A549 (cell line): ENCODE measurements around the gene SAYSD1. TPM values are rescaled to one million over a fixed set of nuclear protein-coding genes. Genes with fewer than 3 reads are reported as not detected.

ENCODE experiments used
- ATAC-seq, 2 experiments: fragments of 200-7000 bp in 1 of 2; fragments of >200 bp in 1 of 2; cut with Nextera tagmentation in 1 of 2; cut with Tn5 transposase in 1 of 2; 3 replicates each; pipeline versions ENCODE4 v1.8.0 to v1.9.1; 2018 to 2020; ENCODE audit warnings: mild to moderate bottlenecking in 1 of 2, moderate library complexity in 1 of 2
- CTCF ChIA-PET: fragments of 300-600 bp; sonication (Branson Sonifier 250); formaldehyde crosslinking; extraction: SDS; loops from one replicate; lab custom pipeline; 2021; ENCODE audit warnings: antibody characterized with exemption, inconsistent platforms; lab: Yijun Ruan, JAX
- POLR2A ChIA-PET: fragments of 350-600 bp; formaldehyde crosslinking; extraction: SDS; loops from one replicate; lab custom pipeline; 2021; ENCODE audit warnings: antibody characterized with exemption, inconsistent platforms; lab: Yijun Ruan, JAX
- DNase-seq, 2 experiments: peaks; one replicate each; pipeline versions ENCODE4 v3.0.0 to v3.0.0-alpha.2; 2011 to 2016; ENCODE audit warnings: low read depth in 1 of 2, low spot score in 1 of 2
- FAIRE-seq: peaks from 2 replicates; lab custom pipeline; 2011; peaks lifted over from hg19 to GRCh38; lab: Jason Lieb, UNC
- H3K27ac ChIP-seq, 2 experiments: fragments of >200 bp; sonication (Bioruptor Twin); formaldehyde crosslinking; 3 replicates each; pipeline ENCODE4 v1.5.1; 2016 to 2017
- H3K4me1 ChIP-seq: fragments of >200 bp; sonication (Bioruptor Twin); formaldehyde crosslinking; 3 replicates; pipeline ENCODE4 v1.6.1; 2016
- H3K4me2 ChIP-seq: fragments of >200 bp; sonication (Bioruptor Twin); formaldehyde crosslinking; 3 replicates; pipeline ENCODE4 v1.6.1; 2016
- H3K4me3 ChIP-seq: fragments of >200 bp; sonication (Bioruptor Twin); formaldehyde crosslinking; 3 replicates; pipeline ENCODE4 v1.5.1; 2016
- H3K9me3 ChIP-seq: fragments of >200 bp; sonication (Bioruptor Twin); formaldehyde crosslinking; 3 replicates; pipeline ENCODE4 v1.6.1; 2016
- BHLHE40 ChIP-seq: IDR thresholded peaks from 2 replicates; pipeline ENCODE4 v1.6.1; 2012; ENCODE audit warnings: low read depth, low read length, inconsistent platforms
- CBX2 ChIP-seq: fragments of 200-600 bp; sonication (generic); IDR thresholded peaks from 2 replicates; pipeline ENCODE4 v1.6.1; 2016; ENCODE audit warnings: low read depth, mild to moderate bottlenecking, borderline replicate concordance
- CHD4 ChIP-seq: fragments of 200-600 bp; sonication (generic); IDR thresholded peaks from 2 replicates; pipeline ENCODE4 v1.6.1; 2016; ENCODE audit warnings: antibody characterized with exemption, mild to moderate bottlenecking, borderline replicate concordance
- EHF ChIP-seq: fragments of 250-450 bp; sonication (Bioruptor Pico); IDR thresholded peaks from 2 replicates; pipeline ENCODE4 v1.5.0; 2020; ENCODE audit warnings: mild to moderate bottlenecking
- EHMT2 ChIP-seq: fragments of 200-600 bp; sonication (generic); IDR thresholded peaks from 2 replicates; pipeline ENCODE4 v1.6.1; 2016; ENCODE audit warnings: antibody characterized with exemption, low read depth, mild to moderate bottlenecking, moderate library complexity
- ELK1 ChIP-seq: fragments of 150-350 bp; IDR thresholded peaks from 2 replicates; pipeline ENCODE4 v1.6.1; 2014; ENCODE audit warnings: low read depth, mild to moderate bottlenecking, low read length
- ESRRA ChIP-seq: fragments of 150-350 bp; IDR thresholded peaks from 2 replicates; pipeline ENCODE4 v1.6.1; 2014; ENCODE audit warnings: mild to moderate bottlenecking, low read length, borderline replicate concordance
- FOSB ChIP-seq: fragments of 250-450 bp; sonication (Bioruptor Pico); IDR thresholded peaks from 2 replicates; pipeline ENCODE4 v1.5.0; 2020; ENCODE audit warnings: mild to moderate bottlenecking, moderate library complexity
- FOSL2 ChIP-seq, 2 experiments: fragments of 450-650 bp in 1 of 2; fragments of >200 bp in 1 of 2; sonication (Bioruptor Twin) in 1 of 2; formaldehyde crosslinking; IDR thresholded peaks; 2 replicates each; pipeline versions ENCODE4 v1.5.0 to v1.6.1; 2016 to 2020; ENCODE audit warnings: mild to moderate bottlenecking in 1 of 2, moderate library complexity in 1 of 2
- FOXS1 ChIP-seq: fragments of 250-450 bp; sonication (Bioruptor Pico); IDR thresholded peaks from 2 replicates; pipeline ENCODE4 v1.5.0; 2020; ENCODE audit warnings: mild to moderate bottlenecking, moderate library complexity
- HES2 ChIP-seq: fragments of >200 bp; sonication (Bioruptor Twin); formaldehyde crosslinking; IDR thresholded peaks from 2 replicates; pipeline ENCODE4 v1.6.1; 2016
- HEYL ChIP-seq: fragments of 250-450 bp; sonication (Bioruptor Pico); IDR thresholded peaks from 2 replicates; pipeline ENCODE4 v1.8.0; 2021; ENCODE audit warnings: mild to moderate bottlenecking, moderate library complexity
- HOXB13 ChIP-seq: fragments of 250-450 bp; sonication (Bioruptor Pico); IDR thresholded peaks from 2 replicates; pipeline ENCODE4 v1.5.0; 2020; ENCODE audit warnings: low read depth, mild to moderate bottlenecking, moderate library complexity
- MAFK ChIP-seq: fragments of 450-650 bp; IDR thresholded peaks from 2 replicates; pipeline ENCODE4 v1.6.1; 2014; ENCODE audit not compliant: partially characterized antibody
- MAZ ChIP-seq: fragments of 150-350 bp; IDR thresholded peaks from 2 replicates; pipeline ENCODE4 v1.6.1; 2014; ENCODE audit warnings: antibody characterized with exemption, low read depth, low read length, borderline replicate concordance
- NFE2L2 ChIP-seq: fragments of 150-350 bp; conservative IDR thresholded peaks from 2 replicates; pipeline ENCODE4 v1.6.1; 2014; ENCODE audit warnings: low read length
- NPAS2 ChIP-seq: fragments of 250-450 bp; sonication (Bioruptor Pico); IDR thresholded peaks from 2 replicates; pipeline ENCODE4 v1.8.0; 2022; ENCODE audit warnings: mild to moderate bottlenecking, moderate library complexity, borderline replicate concordance
- NR3C1 ChIP-seq: fragments of >200 bp; sonication (Bioruptor Twin); formaldehyde crosslinking; IDR thresholded peaks from 3 replicates; pipeline ENCODE4 v1.6.1; 2017
- PBX3 ChIP-seq: IDR thresholded peaks from 2 replicates; pipeline ENCODE4 v1.6.1; 2012
- PHF8 ChIP-seq: fragments of 200-600 bp; sonication (generic); IDR thresholded peaks from 2 replicates; pipeline ENCODE4 v1.6.1; 2016; ENCODE audit warnings: low read depth, mild to moderate bottlenecking, antibody characterized with exemption, moderate library complexity, borderline replicate concordance
- POLR2A ChIP-seq: IDR thresholded peaks from 2 replicates; pipeline ENCODE4 v1.6.1; 2012; ENCODE audit warnings: mild to moderate bottlenecking, low read length
- POLR2AphosphoS2 ChIP-seq: conservative IDR thresholded peaks from 2 replicates; pipeline ENCODE4 v1.6.1; 2012; ENCODE audit warnings: low read length, improper control_type of control experiment, inconsistent platforms
- RARB ChIP-seq: fragments of 250-450 bp; sonication (Bioruptor Pico); IDR thresholded peaks from 2 replicates; pipeline ENCODE4 v1.8.0; 2021; ENCODE audit warnings: mild to moderate bottlenecking, moderate library complexity
- SMC3 ChIP-seq: fragments of >200 bp; sonication (Bioruptor Twin); formaldehyde crosslinking; IDR thresholded peaks from 3 replicates; pipeline ENCODE4 v1.6.1; 2018; ENCODE audit warnings: inconsistent platforms
- TP53 ChIP-seq: fragments of 250-450 bp; sonication (Bioruptor Pico); IDR thresholded peaks from 2 replicates; pipeline ENCODE4 v1.5.0; 2021; ENCODE audit warnings: mild to moderate bottlenecking, moderate library complexity
- ZSCAN20 ChIP-seq: fragments of 250-450 bp; sonication (Bioruptor Pico); IDR thresholded peaks from 2 replicates; pipeline ENCODE4 v1.8.0; 2022; ENCODE audit warnings: mild to moderate bottlenecking, moderate library complexity
- WGBS: methylation state at CpG from one replicate; pipeline ENCODE4 v1.1.6; 2017; ENCODE audit errors: missing lambda C conversion rate; 5-methylcytosine and 5-hydroxymethylcytosine counted together
- polyA plus RNA-seq, 4 experiments: library from polyadenylated mRNA; depleted of rRNA in 3 of 4; stranded (reverse); fragments of >200 nt; fragmentation: RNase III in 1 of 4; extraction: RNeasy Plus Mini Kit Qiagen cat#74134 plus additional on column Dnase treatment in 1 of 4; gene quantifications; 2 replicates in 3 of 4; 3 replicates in 1 of 4; pipeline ENCODE4 v1.2.3, GENCODE V29; 2011 to 2017
- TF ChIP-seq, protein P1 (sequence below): IDR thresholded peaks from 2 replicates; pipeline ENCODE4 v1.6.1; 2012
- TF ChIP-seq, protein P2 (sequence below): fragments of 250-450 bp; sonication (Bioruptor Pico); IDR thresholded peaks from 2 replicates; pipeline ENCODE4 v1.5.0; 2020; ENCODE audit warnings: low read depth, mild to moderate bottlenecking, moderate library complexity

The SAYSD1 gene
- polyA plus RNA-seq, 2 of the 4 experiments (the other 2 are of a cell fraction) = 8.1 to 15.6 TPM

- POLR2A ChIA-PET = no interaction called here
- FAIRE-seq = no peak
- no peaks in the 10 kb centered on the region for H3K4me1 ChIP-seq
- 44% methylated on average over 5 of the region's 5 CpGs for WGBS
- H3K4me2 ChIP-seq = no peak overlapping the region
- no peak overlapping the region for H3K4me3 ChIP-seq
- H3K27ac ChIP-seq = no peak overlapping the region
- no peaks in the 10 kb centered on the region for H3K9me3 ChIP-seq
- CTCF ChIA-PET = no interaction called here
- TF ChIP-seq FOXS1 (CRISPR knock-in tag) (no peak), CHD4 (no peak), CBX2 (no peak), ELK1 (no peak), EHMT2 (no peak), ZSCAN20 (CRISPR knock-in tag) (no peak), ESRRA (no peak), NR3C1 (no peak), SMC3 (no peak)
- TF ChIP-seq, protein P1, sequence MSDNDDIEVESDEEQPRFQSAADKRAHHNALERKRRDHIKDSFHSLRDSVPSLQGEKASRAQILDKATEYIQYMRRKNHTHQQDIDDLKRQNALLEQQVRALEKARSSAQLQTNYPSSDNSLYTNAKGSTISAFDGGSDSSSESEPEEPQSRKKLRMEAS = no peak
- DNase-seq = no peak
- ATAC-seq = no peak
These were observed 29.7 kb downstream of the SAYSD1 start for GRCh38 chr6:39085129-39085797.

GRCh38 chr6:39084506-39084905, 30.5 kb downstream of the SAYSD1 start:
- H3K4me3 ChIP-seq = no peak overlapping the region
- POLR2A ChIA-PET = no interaction called here
- 33% methylated on average over 2 of the region's 7 CpGs for WGBS
- FAIRE-seq (no peak), DNase-seq (no peak), ATAC-seq (no peak)
- no peaks in the 10 kb centered on the region for H3K9me3 ChIP-seq
- H3K27ac ChIP-seq = no peak overlapping the region
- CTCF ChIA-PET = interaction anchor here (1.0 kb wide), 1 partner anchor 9 kb away, joined by 4 read pairs; no protein-coding TSS in a partner anchor
- TF ChIP-seq PBX3 (no peak), BHLHE40 (no peak), TP53 (CRISPR knock-in tag) (no peak), MAFK (no peak), EHF (CRISPR knock-in tag) (no peak), HEYL (CRISPR knock-in tag) (no peak), NPAS2 (CRISPR knock-in tag) (no peak), HES2 (no peak), POLR2AphosphoS2 (no peak), POLR2A (no peak), RARB (CRISPR knock-in tag) (no peak)
- TF ChIP-seq, protein P1 = no peak
- no peaks in the 10 kb centered on the region for H3K4me1 ChIP-seq
- no peak overlapping the region for H3K4me2 ChIP-seq

DNA sequence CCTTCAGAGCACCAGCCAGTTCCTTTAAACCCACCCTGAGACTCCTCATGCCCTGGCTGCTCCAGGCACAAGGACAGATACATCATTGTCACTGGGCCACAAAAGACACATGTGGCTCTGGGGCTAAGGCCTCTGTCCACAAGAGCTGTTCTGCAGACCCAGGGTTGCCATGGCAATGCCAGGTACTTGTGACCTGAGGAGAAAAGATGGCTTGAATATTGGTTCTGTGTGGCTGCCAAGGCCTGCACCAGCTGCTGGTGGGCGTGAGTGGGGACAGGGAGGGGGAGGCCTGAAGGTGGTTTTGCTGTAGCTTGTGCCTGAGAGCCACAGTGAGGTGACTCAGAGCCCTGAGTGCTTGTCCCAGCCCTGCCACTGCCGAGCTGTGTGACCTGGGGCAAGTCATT, 31.8 kb downstream of the SAYSD1 start:
- no peak overlapping the region for H3K4me2 ChIP-seq
- ChIA-PET CTCF (no interaction called here), POLR2A (no interaction called here)
- DNase-seq (no peak), FAIRE-seq (no peak), ATAC-seq (no peak)
- H3K4me1 ChIP-seq = no peaks in the 10 kb centered on the region
- 0% methylated on average over 2 of the region's 2 CpGs for WGBS
- no peak overlapping the region for H3K27ac ChIP-seq
- no peak overlapping the region for H3K4me3 ChIP-seq
- no peaks in the 10 kb centered on the region for H3K9me3 ChIP-seq
- TF ChIP-seq NPAS2 (CRISPR knock-in tag) (no peak), NFE2L2 (no peak), EHMT2 (no peak), ZSCAN20 (CRISPR knock-in tag) (no peak), FOSB (no peak), PHF8 (no peak), MAFK (no peak), HOXB13 (CRISPR knock-in tag) (no peak), NR3C1 (no peak), POLR2A (no peak), FOSL2 (IDR thresholded peaks at IDR 0.05) (no peak), FOSL2 (CRISPR knock-in tag; IDR thresholded peaks at IDR 0.05) (no peak), MAZ (no peak), ELK1 (no peak), ESRRA (no peak)
- TF ChIP-seq, protein P2, sequence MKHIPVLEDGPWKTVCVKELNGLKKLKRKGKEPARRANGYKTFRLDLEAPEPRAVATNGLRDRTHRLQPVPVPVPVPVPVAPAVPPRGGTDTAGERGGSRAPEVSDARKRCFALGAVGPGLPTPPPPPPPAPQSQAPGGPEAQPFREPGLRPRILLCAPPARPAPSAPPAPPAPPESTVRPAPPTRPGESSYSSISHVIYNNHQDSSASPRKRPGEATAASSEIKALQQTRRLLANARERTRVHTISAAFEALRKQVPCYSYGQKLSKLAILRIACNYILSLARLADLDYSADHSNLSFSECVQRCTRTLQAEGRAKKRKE (CRISPR knock-in tag) = no peak
- TF ChIP-seq, protein P1 = no peak
